Measurements from ENCODE around the gene TRIM41.

TRIM41 gene

DNA sequence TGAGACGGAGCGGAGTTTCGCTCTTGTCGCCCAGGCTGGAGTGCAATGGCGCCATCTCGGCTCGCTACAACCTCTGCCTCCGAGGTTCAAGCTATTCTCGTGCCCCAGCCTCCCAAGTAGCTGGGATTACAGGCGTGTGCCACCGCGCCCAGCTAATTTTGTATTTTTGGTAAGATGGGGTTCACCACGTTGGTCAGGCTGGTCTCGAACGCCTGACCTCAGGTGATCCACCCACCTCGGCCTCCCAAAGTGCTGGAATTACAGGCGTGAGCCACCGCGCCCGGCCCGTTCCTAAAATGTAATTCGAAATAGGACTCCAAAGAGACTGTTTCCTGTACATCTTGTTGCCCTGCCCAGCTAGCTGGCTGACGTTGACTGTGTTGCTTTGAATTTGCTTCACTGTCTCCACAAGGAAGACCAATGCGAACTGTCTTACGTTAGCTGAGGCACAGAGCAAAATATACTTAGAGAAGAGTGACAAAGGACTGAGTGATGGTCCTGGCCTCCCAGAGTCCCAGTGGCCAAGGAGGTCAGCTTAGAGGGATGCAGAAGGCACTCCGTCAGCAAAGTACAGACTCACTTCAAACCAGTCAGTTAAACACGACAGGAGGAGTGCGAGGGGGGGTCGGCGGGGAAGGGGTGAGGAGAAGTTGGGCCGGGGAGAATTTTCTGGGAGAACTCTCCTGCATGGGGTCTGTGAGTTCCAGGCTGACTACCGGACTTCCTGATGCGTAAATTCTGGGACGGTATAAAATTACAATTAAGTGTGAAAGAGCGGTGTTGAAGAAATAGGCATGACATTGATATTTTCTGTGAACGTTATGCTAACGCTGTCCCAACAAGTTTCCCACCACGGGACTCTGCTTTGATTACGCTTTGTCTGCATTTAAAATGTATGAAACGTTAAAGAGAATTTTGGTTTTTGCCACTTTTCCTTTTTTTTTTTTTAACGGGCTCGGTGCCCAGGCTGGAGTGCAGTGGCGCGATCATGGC is 6.8 kb upstream of the TRIM41 start (continued):
- TF ChIP-seq ZFP3 (tag by site-specific recombination; IDR thresholded peaks at IDR 0.05; ENCODE audit: low read depth) (no peak), ZNF521 (tag by site-specific recombination; IDR thresholded peaks at IDR 0.05) (no peak)
- TF ChIP-seq, protein P1, sequence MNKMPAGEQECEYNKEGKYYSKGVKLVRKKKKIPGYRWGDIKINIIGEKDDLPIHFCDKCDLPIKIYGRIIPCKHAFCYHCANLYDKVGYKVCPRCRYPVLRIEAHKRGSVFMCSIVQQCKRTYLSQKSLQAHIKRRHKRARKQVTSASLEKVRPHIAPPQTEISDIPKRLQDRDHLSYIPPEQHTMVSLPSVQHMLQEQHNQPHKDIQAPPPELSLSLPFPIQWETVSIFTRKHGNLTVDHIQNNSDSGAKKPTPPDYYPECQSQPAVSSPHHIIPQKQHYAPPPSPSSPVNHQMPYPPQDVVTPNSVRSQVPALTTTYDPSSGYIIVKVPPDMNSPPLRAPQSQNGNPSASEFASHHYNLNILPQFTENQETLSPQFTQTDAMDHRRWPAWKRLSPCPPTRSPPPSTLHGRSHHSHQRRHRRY (tag by site-specific recombination; IDR thresholded peaks at IDR 0.05) = no peak
- TF ChIP-seq, protein P2, sequence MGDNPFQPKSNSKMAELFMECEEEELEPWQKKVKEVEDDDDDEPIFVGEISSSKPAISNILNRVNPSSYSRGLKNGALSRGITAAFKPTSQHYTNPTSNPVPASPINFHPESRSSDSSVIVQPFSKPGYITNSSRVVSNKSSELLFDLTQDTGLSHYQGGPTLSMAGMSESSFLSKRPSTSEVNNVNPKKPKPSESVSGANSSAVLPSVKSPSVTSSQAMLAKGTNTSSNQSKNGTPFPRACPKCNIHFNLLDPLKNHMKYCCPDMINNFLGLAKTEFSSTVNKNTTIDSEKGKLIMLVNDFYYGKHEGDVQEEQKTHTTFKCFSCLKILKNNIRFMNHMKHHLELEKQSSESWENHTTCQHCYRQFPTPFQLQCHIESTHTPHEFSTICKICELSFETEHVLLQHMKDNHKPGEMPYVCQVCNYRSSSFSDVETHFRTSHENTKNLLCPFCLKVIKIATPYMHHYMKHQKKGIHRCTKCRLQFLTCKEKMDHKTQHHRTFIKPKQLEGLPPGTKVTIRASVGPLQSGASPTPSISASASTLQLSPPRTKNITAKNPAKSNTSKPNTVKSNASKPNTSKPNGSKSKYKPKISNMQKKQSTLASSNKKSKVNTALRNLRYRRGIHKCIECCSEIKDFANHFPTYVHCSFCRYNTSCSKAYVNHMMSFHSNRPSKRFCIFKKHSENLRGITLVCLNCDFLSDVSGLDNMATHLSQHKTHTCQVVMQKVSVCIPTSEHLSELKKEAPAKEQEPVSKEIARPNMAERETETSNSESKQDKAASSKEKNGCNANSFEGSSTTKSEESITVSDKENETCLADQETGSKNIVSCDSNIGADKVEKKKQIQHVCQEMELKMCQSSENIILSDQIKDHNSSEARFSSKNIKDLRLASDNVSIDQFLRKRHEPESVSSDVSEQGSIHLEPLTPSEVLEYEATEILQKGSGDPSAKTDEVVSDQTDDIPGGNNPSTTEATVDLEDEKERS (tag by site-specific recombination; IDR thresholded peaks at IDR 0.05) = peak; percentile 92

DNA sequence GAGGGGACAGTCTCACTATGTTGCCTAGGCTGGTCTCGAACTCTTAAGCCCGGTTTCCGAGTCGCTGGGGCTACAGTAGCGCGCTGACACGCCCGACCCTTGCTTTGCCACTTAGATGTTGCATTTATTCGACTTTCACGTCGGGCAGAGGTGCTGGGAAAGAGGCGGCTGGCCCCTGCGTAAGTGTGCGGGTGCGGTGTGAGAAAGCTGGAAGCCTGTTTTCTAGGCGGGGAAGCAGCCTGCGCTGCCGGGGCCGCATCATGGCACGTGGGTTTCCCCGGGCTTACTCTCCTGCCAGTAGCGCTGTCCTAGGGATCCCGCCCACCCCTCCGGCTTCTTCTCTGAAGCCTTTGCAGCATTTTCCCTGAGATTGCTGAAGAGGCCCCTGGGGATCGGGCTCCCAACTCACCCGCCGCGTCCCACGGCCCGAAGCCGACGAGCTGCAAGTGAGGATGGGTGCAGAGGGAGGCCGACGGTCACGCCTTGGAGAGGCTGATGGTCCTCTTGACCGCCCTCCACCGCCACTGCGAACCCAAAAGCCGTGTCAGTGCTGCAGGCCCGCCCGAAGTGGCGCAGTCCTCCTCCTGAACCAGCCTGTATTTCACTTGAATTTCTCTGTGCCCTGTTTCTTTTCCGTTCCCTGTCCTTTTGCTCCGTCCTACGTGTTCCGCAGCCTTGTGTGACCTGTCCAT is 5.8 kb upstream of the TRIM41 start:
- Histone ChIP-seq H3K4me3 (ENCODE audit: low read depth, low read length) (peak overlapping the region; percentile 29), H3K9me3 (ENCODE audit: control insufficient read depth, insufficient read depth, low read depth, low read length) (no peaks in the 10 kb centered on the region), H3K4me1 (ENCODE audit: control insufficient read depth, insufficient read depth, low read length) (no peaks in the 10 kb centered on the region), H3K36me3 (ENCODE audit: control insufficient read depth in 2 of 2, insufficient read depth in 1 of 2, low read length in 2 of 2) (no peaks in the 10 kb centered on the region), H3K27ac (ENCODE audit: extremely low read depth, low read depth, low read length) (peak overlapping the region; percentile 43; the same call in 1 of the 2 replicates)
- POLR2A ChIA-PET = interaction anchor here (1.0 to 2.1 kb wide), 2 partner anchors 26 to 28 kb away, joined by 4 to 5 read pairs; no protein-coding TSS in a partner anchor
- CTCF ChIA-PET = no interaction called here
- TF ChIP-seq MZF1 (tag by site-specific recombination; IDR thresholded peaks at IDR 0.05; ENCODE audit: borderline replicate concordance) (no peak), ZBTB48 (tag by site-specific recombination; IDR thresholded peaks at IDR 0.05) (peak; percentile 80), GLIS1 (tag by site-specific recombination; IDR thresholded peaks at IDR 0.05) (peak; percentile 36; the same call in 1 of the 2 replicates), ZNF423 (tag by site-specific recombination; IDR thresholded peaks at IDR 0.05) (peak; percentile 46; the same call in 1 of the 2 replicates), ZNF623 (tag by site-specific recombination; IDR thresholded peaks at IDR 0.05) (no peak), ZNF335 (tag by site-specific recombination; conservative IDR thresholded peaks at IDR 0.05) (peak; percentile 68), KLF10 (tag by site-specific recombination; IDR thresholded peaks at IDR 0.05) (no peak; the same call in 1 of the 2 replicates), ZEB2 (tag by site-specific recombination; IDR thresholded peaks at IDR 0.05) (no peak), ZNF600 (tag by site-specific recombination; IDR thresholded peaks at IDR 0.05) (peak; percentile 61; the same call in 1 of the 2 replicates), ZSCAN30 (tag by site-specific recombination; IDR thresholded peaks at IDR 0.05) (peak; percentile 70; the same call in 1 of the 2 replicates), ZNF211 (tag by site-specific recombination; IDR thresholded peaks at IDR 0.05; ENCODE audit: low read depth) (no peak), ZNF76 (tag by site-specific recombination; IDR thresholded peaks at IDR 0.05; ENCODE audit: borderline replicate concordance, low read depth) (peak; percentile 80; the same call in 1 of the 2 replicates), SALL2 (tag by site-specific recombination; IDR thresholded peaks at IDR 0.05; ENCODE audit: borderline replicate concordance) (no peak)
- TF ChIP-seq, protein P3, sequence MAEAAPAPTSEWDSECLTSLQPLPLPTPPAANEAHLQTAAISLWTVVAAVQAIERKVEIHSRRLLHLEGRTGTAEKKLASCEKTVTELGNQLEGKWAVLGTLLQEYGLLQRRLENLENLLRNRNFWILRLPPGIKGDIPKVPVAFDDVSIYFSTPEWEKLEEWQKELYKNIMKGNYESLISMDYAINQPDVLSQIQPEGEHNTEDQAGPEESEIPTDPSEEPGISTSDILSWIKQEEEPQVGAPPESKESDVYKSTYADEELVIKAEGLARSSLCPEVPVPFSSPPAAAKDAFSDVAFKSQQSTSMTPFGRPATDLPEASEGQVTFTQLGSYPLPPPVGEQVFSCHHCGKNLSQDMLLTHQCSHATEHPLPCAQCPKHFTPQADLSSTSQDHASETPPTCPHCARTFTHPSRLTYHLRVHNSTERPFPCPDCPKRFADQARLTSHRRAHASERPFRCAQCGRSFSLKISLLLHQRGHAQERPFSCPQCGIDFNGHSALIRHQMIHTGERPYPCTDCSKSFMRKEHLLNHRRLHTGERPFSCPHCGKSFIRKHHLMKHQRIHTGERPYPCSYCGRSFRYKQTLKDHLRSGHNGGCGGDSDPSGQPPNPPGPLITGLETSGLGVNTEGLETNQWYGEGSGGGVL (tag by site-specific recombination; IDR thresholded peaks at IDR 0.05) = peak; percentile 14; the same call in 1 of the 2 replicates
- TF ChIP-seq, protein P4, sequence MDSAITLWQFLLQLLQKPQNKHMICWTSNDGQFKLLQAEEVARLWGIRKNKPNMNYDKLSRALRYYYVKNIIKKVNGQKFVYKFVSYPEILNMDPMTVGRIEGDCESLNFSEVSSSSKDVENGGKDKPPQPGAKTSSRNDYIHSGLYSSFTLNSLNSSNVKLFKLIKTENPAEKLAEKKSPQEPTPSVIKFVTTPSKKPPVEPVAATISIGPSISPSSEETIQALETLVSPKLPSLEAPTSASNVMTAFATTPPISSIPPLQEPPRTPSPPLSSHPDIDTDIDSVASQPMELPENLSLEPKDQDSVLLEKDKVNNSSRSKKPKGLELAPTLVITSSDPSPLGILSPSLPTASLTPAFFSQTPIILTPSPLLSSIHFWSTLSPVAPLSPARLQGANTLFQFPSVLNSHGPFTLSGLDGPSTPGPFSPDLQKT (IDR thresholded peaks at IDR 0.05; ENCODE audit: borderline replicate concordance, low read depth, low read length) = no peak
- TF ChIP-seq, protein P5, sequence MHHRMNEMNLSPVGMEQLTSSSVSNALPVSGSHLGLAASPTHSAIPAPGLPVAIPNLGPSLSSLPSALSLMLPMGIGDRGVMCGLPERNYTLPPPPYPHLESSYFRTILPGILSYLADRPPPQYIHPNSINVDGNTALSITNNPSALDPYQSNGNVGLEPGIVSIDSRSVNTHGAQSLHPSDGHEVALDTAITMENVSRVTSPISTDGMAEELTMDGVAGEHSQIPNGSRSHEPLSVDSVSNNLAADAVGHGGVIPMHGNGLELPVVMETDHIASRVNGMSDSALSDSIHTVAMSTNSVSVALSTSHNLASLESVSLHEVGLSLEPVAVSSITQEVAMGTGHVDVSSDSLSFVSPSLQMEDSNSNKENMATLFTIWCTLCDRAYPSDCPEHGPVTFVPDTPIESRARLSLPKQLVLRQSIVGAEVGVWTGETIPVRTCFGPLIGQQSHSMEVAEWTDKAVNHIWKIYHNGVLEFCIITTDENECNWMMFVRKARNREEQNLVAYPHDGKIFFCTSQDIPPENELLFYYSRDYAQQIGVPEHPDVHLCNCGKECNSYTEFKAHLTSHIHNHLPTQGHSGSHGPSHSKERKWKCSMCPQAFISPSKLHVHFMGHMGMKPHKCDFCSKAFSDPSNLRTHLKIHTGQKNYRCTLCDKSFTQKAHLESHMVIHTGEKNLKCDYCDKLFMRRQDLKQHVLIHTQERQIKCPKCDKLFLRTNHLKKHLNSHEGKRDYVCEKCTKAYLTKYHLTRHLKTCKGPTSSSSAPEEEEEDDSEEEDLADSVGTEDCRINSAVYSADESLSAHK (tag by site-specific recombination; IDR thresholded peaks at IDR 0.05) = 0 out of 2 replicates have a peak, but pooled peaks have one; percentile 23
- TF ChIP-seq, protein P6, sequence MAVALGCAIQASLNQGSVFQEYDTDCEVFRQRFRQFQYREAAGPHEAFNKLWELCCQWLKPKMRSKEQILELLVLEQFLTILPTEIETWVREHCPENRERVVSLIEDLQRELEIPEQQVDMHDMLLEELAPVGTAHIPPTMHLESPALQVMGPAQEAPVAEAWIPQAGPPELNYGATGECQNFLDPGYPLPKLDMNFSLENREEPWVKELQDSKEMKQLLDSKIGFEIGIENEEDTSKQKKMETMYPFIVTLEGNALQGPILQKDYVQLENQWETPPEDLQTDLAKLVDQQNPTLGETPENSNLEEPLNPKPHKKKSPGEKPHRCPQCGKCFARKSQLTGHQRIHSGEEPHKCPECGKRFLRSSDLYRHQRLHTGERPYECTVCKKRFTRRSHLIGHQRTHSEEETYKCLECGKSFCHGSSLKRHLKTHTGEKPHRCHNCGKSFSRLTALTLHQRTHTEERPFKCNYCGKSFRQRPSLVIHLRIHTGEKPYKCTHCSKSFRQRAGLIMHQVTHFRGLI (tag by site-specific recombination; IDR thresholded peaks at IDR 0.05) = peak; percentile 64; the same call in 1 of the 2 replicates
